Activated CD4-positive, alpha-beta T cell treated with anti-CD3 and anti-CD28 coated beads, Interleukin-2, amount 50 U/mL, for 16 hours (primary cell): ENCODE results near the gene CDH5.

ENCODE experiments used
- DNase-seq: peaks from one replicate; pipeline ENCODE4 v3.0.0-alpha.2; 2020

Gene CDH5

DNA sequence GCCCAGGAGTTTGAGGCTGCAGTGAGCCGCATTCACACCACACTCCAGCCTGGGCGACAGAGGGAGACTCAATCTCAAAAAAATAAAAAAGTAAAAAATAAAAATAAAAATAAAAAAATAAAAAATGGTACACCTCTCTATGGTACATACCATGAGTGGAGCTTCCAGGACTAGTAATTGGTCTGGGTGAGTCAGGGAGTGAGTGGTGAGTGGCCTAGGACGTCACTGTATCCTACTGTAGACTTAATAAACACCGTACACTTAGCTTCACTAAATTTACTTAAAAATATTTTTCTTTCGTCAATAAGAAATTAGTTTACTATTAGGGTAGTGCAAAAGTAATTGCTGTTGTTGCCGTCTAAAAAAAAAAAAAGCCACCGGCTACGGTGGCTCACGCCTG lies 9.0 kb downstream of the CDH5 start:
- DNase-seq: no peak

DNA sequence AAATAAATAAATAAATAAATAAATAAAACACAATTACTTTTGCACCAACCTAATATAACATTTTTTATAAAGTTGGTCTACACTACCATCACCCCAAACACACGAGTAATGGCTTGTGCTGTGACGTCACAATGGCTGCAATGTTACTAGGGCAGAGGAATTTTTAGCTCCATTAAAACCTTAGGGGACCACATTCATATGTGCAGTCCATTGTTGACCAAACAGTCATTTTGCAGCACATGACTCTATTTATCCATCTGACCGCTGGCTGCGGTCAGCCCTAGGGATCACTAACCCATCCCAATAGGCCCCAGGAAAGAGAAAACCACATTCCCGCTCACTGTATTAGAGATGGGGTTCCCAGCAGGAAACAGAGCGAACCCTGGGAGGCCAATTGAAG lies 9.6 kb downstream of the CDH5 start:
- DNase-seq: no peak

GRCh38 chr16:66376577-66377305 lies 10.2 kb downstream of the CDH5 start:
- no peak for DNase-seq

GRCh38 chr16:66377324-66377723 lies 10.8 kb downstream of the CDH5 start:
- no peak for DNase-seq

GRCh38 chr16:66378741-66379570 lies 12.5 kb downstream of the CDH5 start:
- DNase-seq: no peak

DNA sequence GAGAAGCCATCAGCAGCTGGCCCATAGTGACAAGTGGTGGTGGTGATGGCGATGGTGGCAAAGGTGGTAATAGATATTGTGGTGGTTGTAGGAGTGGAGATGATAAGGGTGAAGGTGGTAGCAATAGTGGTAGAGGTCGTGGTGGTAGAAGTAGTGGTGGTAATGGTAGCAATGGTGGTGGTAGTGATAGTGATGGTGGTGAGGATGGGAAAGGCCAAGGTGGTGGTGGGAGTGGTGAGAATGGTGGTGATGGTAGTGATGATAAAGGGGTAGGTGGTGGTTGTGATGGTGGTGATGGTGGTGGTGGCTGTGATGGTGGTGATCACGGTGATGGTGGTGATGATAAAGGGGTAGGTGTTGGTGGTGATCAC lies 13.1 kb downstream of the CDH5 start:
- DNase-seq: no peak

DNA sequence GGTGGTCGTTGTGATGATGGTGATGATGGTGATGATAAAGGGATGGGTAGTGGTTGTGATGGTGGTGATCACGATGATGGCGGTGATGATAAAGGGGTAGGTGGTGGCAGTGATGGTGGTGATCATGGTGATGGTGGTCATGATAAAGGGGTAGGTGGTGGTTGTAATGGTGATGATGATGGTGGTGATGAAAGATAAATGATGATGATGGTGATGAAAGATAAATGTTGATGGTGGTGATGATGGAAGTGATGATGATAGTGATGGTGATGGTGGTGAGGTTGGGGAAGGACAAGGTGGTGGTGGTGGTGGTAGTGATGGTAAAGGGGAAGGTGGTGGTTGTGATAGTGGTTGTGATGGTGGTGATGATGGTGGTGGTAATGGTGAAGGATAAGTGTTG lies 13.9 kb downstream of the CDH5 start:
- no peak for DNase-seq

- no peak for DNase-seq
Measured at GRCh38 chr16:66381585-66382170, 15.2 kb downstream of the CDH5 start.

DNA sequence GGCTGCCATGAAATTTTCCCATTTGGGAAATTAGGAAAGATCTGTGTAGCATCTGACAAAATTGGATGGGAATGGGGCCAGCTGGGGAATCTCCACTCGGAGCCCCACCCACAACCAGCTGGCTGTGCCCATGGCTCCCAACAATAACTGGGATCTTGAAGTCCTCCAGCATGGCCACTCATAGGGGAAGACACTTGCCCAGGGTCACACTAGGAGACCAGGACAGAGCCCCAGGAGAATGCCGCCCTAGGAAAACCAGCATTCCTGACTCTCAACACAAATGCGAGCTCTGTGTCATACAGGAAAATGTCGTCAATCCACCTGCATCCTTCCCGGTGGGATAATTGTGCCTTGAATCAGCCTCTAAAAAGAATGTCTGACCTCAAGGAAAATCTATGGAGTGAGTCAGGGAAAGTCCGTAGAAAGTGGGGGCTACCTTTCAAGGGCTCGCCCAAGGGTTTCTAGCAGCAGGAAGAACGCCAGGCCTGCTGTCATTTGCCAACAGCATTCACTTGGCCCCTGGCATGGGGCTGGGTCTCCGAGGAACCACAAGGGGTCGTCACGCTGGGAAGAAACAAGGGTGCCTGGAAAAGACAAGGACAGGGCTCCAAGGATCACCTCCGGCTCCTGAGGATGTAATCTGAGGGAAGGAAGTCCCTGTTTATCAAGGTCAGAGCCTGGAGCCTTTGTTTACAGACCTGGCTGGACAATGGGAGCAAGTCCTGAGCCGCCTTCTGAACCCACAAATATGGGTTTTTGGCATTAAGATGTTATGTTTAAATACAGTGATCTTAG lies 15.9 kb downstream of the CDH5 start:
- no peak for DNase-seq

DNA sequence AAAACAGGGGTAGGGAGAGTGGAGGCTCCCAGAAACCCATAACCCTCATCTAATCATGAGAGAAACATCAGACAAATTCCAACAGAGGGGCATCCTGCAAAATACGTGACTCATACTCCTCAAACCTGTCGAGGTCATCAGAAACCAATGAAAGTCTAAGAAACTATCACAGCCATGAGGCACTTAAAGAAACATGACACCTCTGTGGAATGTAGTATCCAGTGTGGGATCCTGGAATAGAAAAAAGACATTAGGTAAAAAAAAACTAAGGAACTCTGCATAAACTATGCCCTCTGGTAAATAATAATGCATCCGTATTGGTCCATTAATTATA lies 16.4 kb downstream of the CDH5 start:
- no peak for DNase-seq

- DNase-seq: no peak
Measured at GRCh38 chr16:66383551-66383950, 17.1 kb downstream of the CDH5 start.

- no peak for DNase-seq
Measured at GRCh38 chr16:66385415-66385814, 18.9 kb downstream of the CDH5 start.

DNA sequence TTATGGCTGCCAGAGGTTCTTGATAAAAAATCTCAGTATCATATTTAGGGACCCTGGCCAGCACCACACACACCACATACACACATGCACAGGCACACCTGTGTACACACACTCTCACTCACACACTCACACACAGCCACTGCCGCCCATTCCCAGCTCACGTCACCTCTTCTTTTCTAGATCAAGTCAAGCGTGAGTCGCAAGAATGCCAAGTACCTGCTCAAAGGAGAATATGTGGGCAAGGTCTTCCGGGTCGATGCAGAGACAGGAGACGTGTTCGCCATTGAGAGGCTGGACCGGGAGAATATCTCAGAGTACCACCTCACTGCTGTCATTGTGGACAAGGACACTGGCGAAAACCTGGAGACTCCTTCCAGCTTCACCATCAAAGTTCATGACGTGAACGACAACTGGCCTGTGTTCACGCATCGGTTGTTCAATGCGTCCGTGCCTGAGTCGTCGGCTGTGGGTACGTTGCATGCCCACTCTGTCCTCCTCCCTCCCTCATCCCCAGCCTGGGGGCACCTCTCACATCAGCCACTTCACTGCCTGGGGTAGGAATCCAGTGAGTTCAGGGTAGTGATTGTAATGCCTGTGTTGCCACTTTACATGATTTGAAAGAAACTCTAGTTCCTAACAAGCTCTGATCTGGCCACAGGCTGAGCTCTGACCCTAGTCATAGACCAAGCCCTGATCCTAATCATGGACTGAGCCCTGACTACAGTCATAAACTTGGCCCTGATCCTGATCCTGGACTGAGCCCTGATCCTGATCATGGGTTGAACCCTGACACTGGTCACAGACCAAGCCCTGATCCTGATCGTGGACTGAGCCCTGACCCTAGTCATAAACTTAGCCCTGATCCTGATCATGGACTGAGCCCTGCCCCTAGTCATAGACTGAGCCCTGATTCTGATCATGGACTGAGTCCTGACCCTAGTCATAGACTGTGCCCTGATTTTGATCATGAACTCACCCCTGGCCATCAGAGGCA lies 20.4 kb downstream of the CDH5 start:
- no peak for DNase-seq

DNA sequence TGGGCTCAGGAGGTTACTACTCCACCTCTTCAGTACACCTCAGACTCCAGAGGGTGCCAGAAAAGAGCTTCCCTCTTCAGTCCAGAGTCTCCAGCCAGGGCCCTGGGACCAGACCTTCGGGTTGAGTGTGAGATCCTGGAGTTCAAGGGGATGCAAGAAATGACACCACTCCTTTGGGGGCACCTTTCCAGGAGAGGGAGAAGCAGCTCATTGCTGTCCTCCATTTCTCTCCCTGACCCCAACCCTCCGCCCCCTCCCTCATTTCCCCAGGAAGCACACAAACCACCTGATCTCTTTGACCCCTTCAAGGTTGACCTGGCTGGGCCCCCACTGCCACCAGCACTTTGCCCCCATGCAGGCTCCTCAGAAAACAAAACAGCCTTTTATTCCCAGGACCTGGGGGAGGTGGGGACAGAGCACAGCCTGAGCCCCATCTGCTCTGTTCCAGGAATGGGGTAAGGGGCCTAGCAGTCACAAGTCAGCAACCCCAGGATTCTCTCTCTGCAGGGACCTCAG lies 21.4 kb downstream of the CDH5 start:
- DNase-seq: no peak

DNA sequence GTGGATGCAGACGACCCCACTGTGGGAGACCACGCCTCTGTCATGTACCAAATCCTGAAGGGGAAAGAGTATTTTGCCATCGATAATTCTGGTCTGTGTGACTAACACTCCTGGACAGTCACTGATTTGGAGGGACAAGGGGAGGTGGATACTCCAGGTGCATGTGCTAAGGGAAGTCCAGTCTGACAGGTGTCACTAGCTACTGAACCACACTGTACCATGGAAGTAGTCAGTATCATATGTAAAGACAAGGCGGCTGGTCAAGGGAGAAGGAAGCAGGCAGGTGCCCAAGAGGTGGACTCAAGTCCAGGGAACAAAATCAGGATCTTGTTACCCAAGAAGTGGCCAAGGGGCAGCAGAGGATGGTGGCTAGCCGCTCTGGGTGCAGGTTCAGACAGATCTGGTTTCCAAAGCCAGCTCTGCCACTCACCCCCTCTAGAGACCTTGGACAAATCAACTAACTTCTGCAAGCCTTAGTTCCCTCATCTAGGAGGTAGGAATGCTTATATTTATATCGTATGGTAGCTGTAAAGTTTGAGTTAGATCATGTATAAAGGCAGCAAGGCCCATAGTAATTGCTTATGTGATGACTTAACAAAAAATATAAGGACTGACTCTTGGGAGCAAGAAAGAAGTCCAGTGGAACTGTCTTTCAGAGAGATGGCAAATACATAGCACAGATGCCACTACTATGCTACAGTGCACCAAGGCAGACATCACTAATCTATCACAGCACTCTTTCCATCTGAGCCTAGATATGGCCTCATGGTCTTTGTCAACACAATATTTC lies 22.1 kb downstream of the CDH5 start:
- no peak for DNase-seq

DNA sequence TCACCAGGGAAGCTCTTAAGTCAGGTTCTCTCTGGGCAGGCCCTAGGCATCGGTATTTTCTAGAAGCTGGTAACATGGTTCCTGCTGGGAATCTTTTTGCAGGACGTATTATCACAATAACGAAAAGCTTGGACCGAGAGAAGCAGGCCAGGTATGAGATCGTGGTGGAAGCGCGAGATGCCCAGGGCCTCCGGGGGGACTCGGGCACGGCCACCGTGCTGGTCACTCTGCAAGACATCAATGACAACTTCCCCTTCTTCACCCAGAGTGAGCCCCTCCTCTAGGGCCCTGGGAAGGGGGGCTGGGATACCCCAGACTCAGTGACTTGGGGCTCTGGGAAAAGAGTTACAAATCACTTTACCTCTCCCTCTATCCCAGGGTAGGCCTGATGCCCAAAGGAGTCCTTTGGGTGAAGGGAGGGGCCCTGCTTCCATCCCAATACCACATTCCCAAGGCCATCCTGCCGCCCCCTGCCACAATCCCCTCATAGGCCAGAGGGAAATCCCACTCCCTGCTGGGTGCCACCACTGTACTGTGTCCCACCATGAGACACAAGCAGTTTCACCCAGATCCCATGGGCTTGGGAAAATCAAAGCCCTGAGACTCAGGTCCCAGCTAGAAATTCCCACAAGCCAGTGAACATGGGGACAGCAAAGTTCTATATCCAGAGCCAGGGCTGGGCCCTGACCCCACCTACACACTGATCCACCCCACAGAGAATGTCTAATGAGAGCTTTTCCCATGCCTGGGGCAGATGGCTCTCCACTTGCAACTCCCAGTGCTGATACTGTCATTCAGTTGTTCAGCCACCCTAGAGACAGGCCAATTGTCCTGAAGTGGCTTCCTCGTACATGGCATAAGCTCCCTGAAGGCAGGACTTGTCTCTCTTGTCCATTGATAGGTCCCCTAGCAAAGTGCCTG lies 23.0 kb downstream of the CDH5 start:
- no peak for DNase-seq

GRCh38 chr16:66390346-66391108 lies 24.0 kb downstream of the CDH5 start:
- DNase-seq: no peak

DNA sequence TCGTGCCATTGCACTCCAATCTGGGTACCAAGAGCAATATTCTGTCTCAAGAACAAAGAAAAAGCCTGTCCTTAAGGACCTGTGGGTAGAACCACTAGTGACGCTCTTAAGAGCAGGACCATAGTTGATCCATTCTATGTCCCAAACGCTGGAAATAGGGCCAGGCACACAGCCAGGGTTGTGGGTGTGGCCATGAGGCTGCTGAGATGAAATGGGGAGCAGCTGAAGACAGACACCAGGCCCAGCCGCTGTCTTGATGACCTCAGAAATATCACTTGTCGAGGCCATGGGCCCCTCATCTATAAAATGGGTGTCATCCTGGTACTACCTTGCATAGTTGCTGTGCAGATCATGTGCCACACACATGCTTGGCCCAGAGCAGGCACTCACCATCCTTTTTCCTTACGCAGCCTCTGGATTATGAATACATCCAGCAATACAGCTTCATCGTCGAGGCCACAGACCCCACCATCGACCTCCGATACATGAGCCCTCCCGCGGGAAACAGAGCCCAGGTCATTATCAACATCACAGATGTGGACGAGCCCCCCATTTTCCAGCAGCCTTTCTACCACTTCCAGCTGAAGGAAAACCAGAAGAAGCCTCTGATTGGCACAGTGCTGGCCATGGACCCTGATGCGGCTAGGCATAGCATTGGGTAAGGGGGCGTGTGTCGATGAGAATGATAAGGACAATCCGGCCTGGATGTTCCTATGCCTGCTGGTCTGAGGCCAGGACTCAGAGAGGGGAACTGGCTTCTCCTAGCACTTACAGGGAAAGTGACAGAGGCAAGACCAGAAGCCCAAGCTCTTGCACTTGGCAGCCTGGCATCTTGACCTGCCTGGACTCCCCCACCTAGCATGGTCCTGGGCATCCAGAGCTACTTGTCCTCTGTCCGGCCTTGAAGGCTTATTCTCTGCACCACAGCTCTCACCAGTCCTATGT lies 25.5 kb downstream of the CDH5 start:
- no peak for DNase-seq
